C4-2B (cell line): Measurements from ENCODE around the gene SPO11.
A peak's percentile ranks its signal among the peaks of the same experiment; 100 is the strongest.

ENCODE experiments used
- H3K27ac ChIP-seq: fragments of 450-650 bp; 2 replicates; pipeline ENCODE4 v1.5.1; 2017
- CTCF ChIP-seq: fragments of 450-650 bp; conservative IDR thresholded peaks from 2 replicates; pipeline ENCODE4 v1.5.1; 2017; ENCODE audit warnings: mild to moderate bottlenecking
- ZFX ChIP-seq: fragments of 450-650 bp; IDR thresholded peaks from 2 replicates; pipeline ENCODE4 v1.6.1; 2017

The SPO11 gene

GRCh38 chr20:57388953-57389694 lies 59.5 kb downstream of the SPO11 start:
- no peak overlapping the region for H3K27ac ChIP-seq
- no peak for TF ChIP-seq CTCF
- TF ChIP-seq ZFX: no peak

- TF ChIP-seq CTCF: no peak
- no peak for TF ChIP-seq ZFX
- no peak overlapping the region; the same call in 1 of the 2 replicates for H3K27ac ChIP-seq
These were observed 60.3 kb downstream of the SPO11 start for GRCh38 chr20:57389695-57390603.

- peak within 1 kb of the TSS; percentile 75 for H3K27ac ChIP-seq
- TF ChIP-seq CTCF (no peak), ZFX (no peak)
These were observed 61.2 kb downstream of the SPO11 start, which contains the start of gene RBM38 for GRCh38 chr20:57390604-57391438. Gene RBM38 (plus strand): TSS chr20:57391396. CDS start chr20:57391582, 186 bp downstream.

- TF ChIP-seq ZFX (peak; percentile 60; the same call in 1 of the 2 replicates), CTCF (no peak)
- peak overlapping the region; percentile 75 for H3K27ac ChIP-seq
These were observed 62.1 kb downstream of the SPO11 start for GRCh38 chr20:57391439-57392301.

GRCh38 chr20:57392512-57393271 lies 63.1 kb downstream of the SPO11 start:
- TF ChIP-seq ZFX (no peak), CTCF (no peak)
- peak overlapping the region; percentile 75; the same call in 1 of the 2 replicates for H3K27ac ChIP-seq
